GM18526 (cell line): ENCODE results near the gene ABCB11.

ENCODE experiments used
- POLR2A ChIP-seq: IDR thresholded peaks from 3 replicates; pipeline ENCODE4 v1.6.1; 2011; ENCODE audit not compliant: insufficient read length; ENCODE audit errors: extremely low read depth

Gene ABCB11

GRCh38 chr2:169047256-169048250 lies 16.4 kb upstream of the ABCB11 start:
- TF ChIP-seq POLR2A = no peak

GRCh38 chr2:169046440-169047151 lies 15.5 kb upstream of the ABCB11 start:
- TF ChIP-seq POLR2A = no peak

GRCh38 chr2:169042856-169043255 lies 11.7 kb upstream of the ABCB11 start:
- no peak for TF ChIP-seq POLR2A

GRCh38 chr2:169041594-169041993 lies 10.5 kb upstream of the ABCB11 start:
- no peak for TF ChIP-seq POLR2A

- TF ChIP-seq POLR2A = no peak
These were observed 8.6 kb upstream of the ABCB11 start for GRCh38 chr2:169039702-169040101.

- TF ChIP-seq POLR2A = no peak
These were observed 7.2 kb upstream of the ABCB11 start for GRCh38 chr2:169038338-169038757.

GRCh38 chr2:169036736-169037440 lies 5.8 kb upstream of the ABCB11 start:
- TF ChIP-seq POLR2A = no peak

- TF ChIP-seq POLR2A = no peak
These were observed 4.8 kb upstream of the ABCB11 start for GRCh38 chr2:169035887-169036286.

GRCh38 chr2:169034984-169035544 lies 3.9 kb upstream of the ABCB11 start:
- TF ChIP-seq POLR2A = no peak

GRCh38 chr2:169034256-169034655 lies 3.1 kb upstream of the ABCB11 start:
- no peak for TF ChIP-seq POLR2A

GRCh38 chr2:169029341-169029740 lies 1.8 kb downstream of the ABCB11 start:
- TF ChIP-seq POLR2A = no peak

- TF ChIP-seq POLR2A = no peak
These were observed 3.9 kb downstream of the ABCB11 start for GRCh38 chr2:169027234-169027633.

- no peak for TF ChIP-seq POLR2A
These were observed 5.1 kb downstream of the ABCB11 start for GRCh38 chr2:169026056-169026455.

GRCh38 chr2:169023161-169023560 lies 8.0 kb downstream of the ABCB11 start:
- no peak for TF ChIP-seq POLR2A

- no peak for TF ChIP-seq POLR2A
These were observed 12.7 kb downstream of the ABCB11 start for GRCh38 chr2:169018390-169018789.
